ENCODE data around the gene MAN2A2. TPM values are rescaled to one million over a fixed set of nuclear protein-coding genes. Genes with fewer than 3 reads are reported as not detected.
A peak's percentile ranks its signal among the peaks of the same experiment; 100 is the strongest.

MAN2A2 gene
- total and polyA plus RNA-seq, 3 experiments from 2014 or later, result 10.8 to 92.7 (median 90.7) TPM

DNA sequence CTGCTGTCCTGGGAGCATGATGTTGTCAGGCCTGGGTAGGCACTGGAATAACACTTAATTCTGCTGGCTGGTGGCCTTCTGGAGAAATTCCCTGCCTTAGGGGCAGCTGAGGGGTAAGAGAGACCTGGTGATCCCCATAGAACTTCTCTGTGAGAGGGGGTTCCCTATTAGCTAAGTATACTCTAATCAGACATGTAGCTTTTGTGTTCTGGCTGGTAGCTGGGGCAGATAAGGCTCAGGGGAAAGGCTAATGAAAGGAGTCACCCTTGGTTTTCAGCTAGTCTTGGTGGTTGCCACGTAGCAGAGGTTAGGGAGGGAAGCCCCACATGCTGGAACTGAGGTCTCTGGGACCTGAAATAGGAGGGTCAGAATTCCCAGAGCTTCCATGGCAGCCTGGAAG is 30.2 kb downstream of the MAN2A2 start:
- no peaks in the 10 kb centered on the region for H3K27me3 ChIP-seq (ENCODE audit: insufficient read depth, low read length, poor library complexity, severe bottlenecking)
- peaks cover 60% of the 10 kb centered on the region for H3K4me1 ChIP-seq (ENCODE audit: insufficient read depth, low read length)
- peak overlapping the region in 7 of 8 donors; percentile 40 to 97 (median 79) for H3K27ac Mint-ChIP-seq
- H3K4me1 Mint-ChIP-seq, result peaks cover 46 to 61% (median 52%) of the 10 kb centered on the region in 3 donors
- no peak overlapping the region for H3K27ac ChIP-seq (ENCODE audit: low read depth, low read length)
- H3K9me3 ChIP-seq (ENCODE audit: low read length), result no peaks in the 10 kb centered on the region
- peak overlapping the region in 6 of 7 donors; percentile 29 to 88 (median 53) for H3K4me3 Mint-ChIP-seq
- H3K4me3 ChIP-seq (ENCODE audit: low read length), result no peak overlapping the region
- no peak for DNase-seq
- ChIA-PET POLR2A (interaction anchor here (1.2 to 5.9 kb wide), 2 partner anchors 31 to 932 kb away, joined by 5 to 63 read pairs; partner anchors contain the start of genes MAN2A2 and ZNF710), CTCF (interaction anchor here (0.9 to 9.8 kb wide), 20 partner anchors 9 to 702 kb away, joined by 3 to 251 read pairs (median 11); partner anchors contain the start of genes BLM, FES, MAN2A2 and RCCD1)
- H3K27me3 Mint-ChIP-seq, result no peaks in the 10 kb centered on the region
- H3K36me3 Mint-ChIP-seq, result peaks cover 0 to 29% (median 3%) of the 10 kb centered on the region in 3 donors
- H3K36me3 ChIP-seq (ENCODE audit: insufficient read depth, low read length), result no peaks in the 10 kb centered on the region
- H3K9me3 Mint-ChIP-seq, result no peaks in the 10 kb centered on the region

DNA sequence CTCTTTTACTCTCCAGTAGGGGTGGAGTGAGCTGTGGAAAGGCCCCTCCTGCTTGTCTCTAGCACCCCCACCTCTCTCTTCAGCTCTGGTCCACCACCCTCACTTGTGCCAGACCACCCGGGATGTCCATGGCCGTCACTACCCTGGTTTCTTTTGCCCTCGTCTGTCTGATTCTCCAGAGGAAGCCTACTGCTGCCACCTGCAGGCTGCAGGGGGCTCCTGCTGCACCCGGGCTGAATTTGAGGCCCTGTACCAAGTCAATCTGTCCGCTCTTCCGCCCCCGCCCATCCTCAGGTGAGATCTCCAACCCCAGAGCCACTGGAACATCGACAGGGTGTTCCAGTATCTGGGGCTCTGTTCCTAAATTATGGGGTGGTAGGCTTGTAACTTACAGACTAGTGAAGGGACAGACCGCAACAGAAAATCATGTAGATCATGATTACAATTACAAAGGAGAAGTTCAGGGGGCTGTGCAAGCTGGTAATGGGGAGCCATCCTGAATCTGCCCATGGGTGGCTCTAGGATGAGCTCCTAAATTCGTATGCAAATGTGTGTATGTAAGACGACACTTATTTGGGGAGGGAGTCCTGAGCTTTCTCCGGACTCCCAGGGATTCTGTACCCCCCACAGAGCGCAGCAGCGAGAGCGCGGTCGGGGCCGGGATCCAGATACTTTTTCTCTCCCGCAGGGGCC is 31.3 kb downstream of the MAN2A2 start:
- H3K36me3 ChIP-seq (ENCODE audit: insufficient read depth, low read length), result peaks cover 3% of the 10 kb centered on the region
- H3K27ac ChIP-seq (ENCODE audit: low read depth, low read length), result peak overlapping the region; percentile 53
- Mint-ChIP-seq H3K4me3 (peak overlapping the region; percentile 88 to 97 (median 89)), H3K27ac (peak overlapping the region; percentile 91 to 99 (median 96)), H3K9me3 (no peaks in the 10 kb centered on the region), H3K36me3 (peaks cover 0 to 34% (median 3%) of the 10 kb centered on the region in 3 donors), H3K27me3 (no peaks in the 10 kb centered on the region), H3K4me1 (peaks cover 41 to 59% (median 45%) of the 10 kb centered on the region in 3 donors)
- peaks cover 55% of the 10 kb centered on the region for H3K4me1 ChIP-seq (ENCODE audit: insufficient read depth, low read length)
- DNase-seq, result peak; percentile 75 to 89 (median 78)
- ChIA-PET POLR2A (interaction anchor here (0.5 to 2.5 kb wide), 9 partner anchors 9 to 547 kb away, joined by 3 to 25 read pairs (median 4); partner anchors contain the start of genes BLM, IQGAP1, MAN2A2 and RCCD1), CTCF (interaction anchor here (0.7 to 9.8 kb wide), 23 partner anchors 8 to 701 kb away, joined by 3 to 251 read pairs (median 6); partner anchors contain the start of genes CIB1, GDPGP1, MAN2A2 and RCCD1)
- H3K9me3 ChIP-seq (ENCODE audit: low read length), result no peaks in the 10 kb centered on the region
- no peaks in the 10 kb centered on the region for H3K27me3 ChIP-seq (ENCODE audit: insufficient read depth, low read length, poor library complexity, severe bottlenecking)
- H3K4me3 ChIP-seq (ENCODE audit: low read length), result peak overlapping the region; percentile 66

DNA sequence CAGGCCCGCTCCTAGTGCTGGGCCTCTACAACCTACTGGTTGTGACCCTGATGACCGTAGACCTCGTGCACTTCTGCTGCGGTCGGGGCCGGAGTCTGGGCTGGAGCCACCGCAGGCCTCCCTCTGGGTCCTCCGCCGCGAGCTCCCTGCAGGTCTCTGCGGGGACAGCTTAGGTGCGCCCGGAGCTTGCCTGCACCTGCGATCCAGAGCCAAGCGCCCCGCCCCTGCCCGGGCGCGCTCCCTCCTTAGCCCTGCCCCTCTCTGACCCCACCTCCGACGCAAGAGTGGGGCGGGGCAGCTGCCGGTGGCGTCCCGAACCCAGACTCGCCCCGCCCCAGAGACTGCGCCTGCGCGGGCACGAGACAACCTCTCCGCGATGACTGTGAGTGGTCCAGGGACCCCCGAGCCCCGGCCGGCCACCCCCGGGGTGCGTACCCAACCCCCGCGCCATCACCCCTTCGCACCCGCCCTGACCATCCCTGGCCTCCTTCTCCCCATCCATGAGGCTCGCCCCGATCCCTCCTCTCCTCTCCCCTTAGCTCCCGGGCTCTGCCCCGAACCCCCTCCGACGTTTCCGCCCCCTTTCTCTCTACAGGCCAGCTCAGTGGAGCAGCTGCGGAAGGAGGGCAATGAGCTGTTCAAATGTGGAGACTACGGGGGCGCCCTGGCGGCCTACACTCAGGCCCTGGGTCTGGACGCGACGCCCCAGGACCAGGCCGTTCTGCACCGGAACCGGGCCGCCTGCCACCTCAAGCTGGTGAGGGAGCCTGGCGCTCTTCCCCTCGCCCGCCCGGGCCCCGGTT is 32.0 kb downstream of the MAN2A2 start, which contains the start of gene UNC45A:
UNC45A (plus strand) TSS at position 337 of the 803 bp plus-strand sequence; CDS start at position 377, 40 bp downstream.
- peaks cover 0 to 37% (median 7%) of the 10 kb centered on the region in 3 donors for H3K36me3 Mint-ChIP-seq
- no peaks in the 10 kb centered on the region for H3K9me3 ChIP-seq (ENCODE audit: low read length)
- peaks cover 10% of the 10 kb centered on the region for H3K36me3 ChIP-seq (ENCODE audit: insufficient read depth, low read length)
- H3K4me1 Mint-ChIP-seq, result peaks cover 36 to 52% (median 38%) of the 10 kb centered on the region in 3 donors
- peak within 1 kb of the TSS; percentile 88 to 97 (median 89) for H3K4me3 Mint-ChIP-seq
- no peaks in the 10 kb centered on the region for H3K27me3 Mint-ChIP-seq
- H3K4me3 ChIP-seq (ENCODE audit: low read length), result peak within 1 kb of the TSS; percentile 66
- H3K27ac ChIP-seq (ENCODE audit: low read depth, low read length), result peak within 1 kb of the TSS; percentile 74
- H3K4me1 ChIP-seq (ENCODE audit: insufficient read depth, low read length), result peaks cover 53% of the 10 kb centered on the region
- peak; percentile 93 to 96 (median 96) for DNase-seq
- no peaks in the 10 kb centered on the region for H3K27me3 ChIP-seq (ENCODE audit: insufficient read depth, low read length, poor library complexity, severe bottlenecking)
- ChIA-PET POLR2A (interaction anchor here (0.5 to 2.5 kb wide), 11 partner anchors 9 to 547 kb away, joined by 3 to 25 read pairs (median 4); partner anchors contain the start of genes BLM, IQGAP1, MAN2A2 and RCCD1), CTCF (interaction anchor here (0.7 to 9.8 kb wide), 19 partner anchors 7 to 702 kb away, joined by 3 to 251 read pairs (median 5); partner anchors contain the start of genes CIB1, GDPGP1, MAN2A2 and RCCD1)
- H3K27ac Mint-ChIP-seq, result peak within 1 kb of the TSS; percentile 91 to 99 (median 96)
- no peaks in the 10 kb centered on the region for H3K9me3 Mint-ChIP-seq

DNA sequence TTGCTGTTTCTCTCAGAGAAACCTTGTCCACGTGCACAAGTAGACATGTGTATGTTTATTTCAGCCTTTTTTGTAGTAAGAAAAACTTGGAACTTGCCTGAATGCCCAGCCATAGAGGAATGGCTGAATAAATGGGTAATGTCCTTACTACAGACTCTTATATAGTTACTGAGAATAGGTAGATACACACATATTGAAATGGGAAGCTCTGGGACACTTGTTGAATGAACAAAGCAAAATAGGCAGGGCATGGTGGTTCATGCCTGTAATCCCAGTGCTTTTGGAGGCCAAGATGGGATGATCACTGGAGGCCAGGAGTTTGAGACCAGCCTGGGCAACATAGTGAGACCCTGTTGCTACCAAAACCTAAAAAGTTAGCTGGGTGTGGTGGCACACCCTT is 33.7 kb downstream of the MAN2A2 start:
- no peaks in the 10 kb centered on the region for H3K27me3 ChIP-seq (ENCODE audit: insufficient read depth, low read length, poor library complexity, severe bottlenecking)
- H3K27ac Mint-ChIP-seq, result peak overlapping the region in 3 of 8 donors; percentile 77 to 99 (median 97)
- ChIA-PET POLR2A (no interaction called here), CTCF (interaction anchor here (1.0 to 9.8 kb wide), 2 partner anchors 10 to 18 kb away, joined by 3 to 158 read pairs; partner anchors contain the start of gene RCCD1)
- peaks cover 22 to 36% (median 24%) of the 10 kb centered on the region in 3 donors for H3K4me1 Mint-ChIP-seq
- H3K4me3 ChIP-seq (ENCODE audit: low read length), result no peak overlapping the region
- H3K9me3 ChIP-seq (ENCODE audit: low read length), result no peaks in the 10 kb centered on the region
- no peaks in the 10 kb centered on the region for H3K9me3 Mint-ChIP-seq
- H3K36me3 ChIP-seq (ENCODE audit: insufficient read depth, low read length), result peaks cover 22% of the 10 kb centered on the region
- DNase-seq, result no peak
- peak overlapping the region; percentile 88 to 97 (median 89) for H3K4me3 Mint-ChIP-seq
- H3K36me3 Mint-ChIP-seq, result peaks cover 0 to 48% (median 9%) of the 10 kb centered on the region in 3 donors
- peaks cover 39% of the 10 kb centered on the region for H3K4me1 ChIP-seq (ENCODE audit: insufficient read depth, low read length)
- no peaks in the 10 kb centered on the region for H3K27me3 Mint-ChIP-seq
- no peak overlapping the region for H3K27ac ChIP-seq (ENCODE audit: low read depth, low read length)

DNA sequence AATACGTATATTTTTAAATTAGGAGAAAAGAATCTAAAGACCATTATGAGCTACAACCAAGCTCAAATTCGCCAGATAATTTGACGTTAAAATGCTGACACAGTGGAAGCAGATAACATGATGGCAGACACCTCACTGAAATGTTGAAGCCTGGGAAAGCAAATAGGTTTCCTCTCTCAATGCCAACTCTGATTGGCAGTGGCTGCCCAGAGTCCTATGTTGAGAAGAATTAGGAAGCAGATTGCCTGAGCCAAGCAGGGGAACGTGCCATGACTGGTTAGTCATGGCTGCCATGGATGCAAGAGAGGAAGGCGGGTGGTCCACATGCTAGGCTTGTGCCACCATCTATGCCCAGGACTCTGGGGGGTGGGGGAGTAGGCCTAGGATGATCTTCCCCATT is 35.2 kb downstream of the MAN2A2 start:
- H3K9me3 Mint-ChIP-seq, result no peaks in the 10 kb centered on the region
- H3K4me1 ChIP-seq (ENCODE audit: insufficient read depth, low read length), result peaks cover 31% of the 10 kb centered on the region
- H3K4me1 Mint-ChIP-seq, result peaks cover 18 to 30% (median 19%) of the 10 kb centered on the region in 3 donors
- no peaks in the 10 kb centered on the region for H3K9me3 ChIP-seq (ENCODE audit: low read length)
- no peak overlapping the region for H3K4me3 Mint-ChIP-seq
- no peak for DNase-seq
- H3K36me3 ChIP-seq (ENCODE audit: insufficient read depth, low read length), result peaks cover 35% of the 10 kb centered on the region
- H3K27me3 ChIP-seq (ENCODE audit: insufficient read depth, low read length, poor library complexity, severe bottlenecking), result no peaks in the 10 kb centered on the region
- H3K36me3 Mint-ChIP-seq, result peaks cover 0 to 61% (median 9%) of the 10 kb centered on the region in 3 donors
- no peak overlapping the region for H3K27ac ChIP-seq (ENCODE audit: low read depth, low read length)
- ChIA-PET POLR2A (no interaction called here), CTCF (interaction anchor here (9.8 kb wide), 1 partner anchor 17 kb away, joined by 158 read pairs; the partner anchor contains the start of gene RCCD1)
- no peaks in the 10 kb centered on the region for H3K27me3 Mint-ChIP-seq
- H3K27ac Mint-ChIP-seq, result no peak overlapping the region
- no peak overlapping the region for H3K4me3 ChIP-seq (ENCODE audit: low read length)

DNA sequence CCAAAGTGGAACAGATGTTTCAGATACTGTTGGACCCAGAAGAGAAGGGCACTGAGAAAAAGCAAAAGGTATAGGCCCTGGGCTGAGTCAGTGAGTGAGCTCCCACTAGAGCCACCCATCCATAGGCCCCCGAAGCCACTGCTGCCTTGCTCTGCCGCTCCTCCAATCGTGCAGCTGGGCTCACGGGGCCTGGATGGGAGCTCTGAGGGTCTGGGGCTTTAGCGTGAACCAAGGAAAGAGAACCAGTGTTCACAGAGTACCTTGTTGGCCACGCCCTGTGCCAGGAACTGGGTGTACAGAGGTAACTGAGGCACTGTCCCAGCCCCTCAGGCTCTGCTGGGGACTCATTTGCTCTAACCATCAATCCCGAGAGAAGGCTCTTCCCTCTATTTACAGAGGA is 36.7 kb downstream of the MAN2A2 start:
- POLR2A ChIA-PET, result no interaction called here

DNA sequence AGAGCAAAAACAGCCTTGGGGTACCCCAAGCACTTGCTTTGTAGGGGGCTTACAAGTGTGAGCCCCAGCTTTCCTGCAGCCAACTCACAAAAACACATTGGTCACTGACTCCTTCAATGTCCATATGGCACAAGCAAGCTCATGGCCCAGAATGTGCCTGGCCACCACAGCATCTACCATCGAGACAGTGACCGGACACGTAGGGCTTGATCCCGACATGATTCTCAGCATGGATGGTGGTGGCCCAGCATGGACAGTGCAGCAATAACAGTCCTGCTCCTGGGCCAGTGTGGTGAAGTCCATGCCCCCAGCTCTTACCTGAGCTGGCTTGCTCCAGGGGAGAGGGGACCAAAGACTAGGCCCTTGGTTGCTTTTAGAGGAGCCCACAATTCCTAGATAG is 37.9 kb downstream of the MAN2A2 start:
- H3K4me1 Mint-ChIP-seq, result peaks cover 9% of the 10 kb centered on the region in 3 donors
- H3K4me1 ChIP-seq (ENCODE audit: insufficient read depth, low read length), result peaks cover 9% of the 10 kb centered on the region
- H3K36me3 Mint-ChIP-seq, result peaks cover 0 to 77% (median 9%) of the 10 kb centered on the region in 3 donors
- no peak overlapping the region for H3K4me3 ChIP-seq (ENCODE audit: low read length)
- H3K9me3 Mint-ChIP-seq, result no peaks in the 10 kb centered on the region
- POLR2A ChIA-PET, result no interaction called here
- H3K27ac ChIP-seq (ENCODE audit: low read depth, low read length), result no peak overlapping the region
- peaks cover 51% of the 10 kb centered on the region for H3K36me3 ChIP-seq (ENCODE audit: insufficient read depth, low read length)
- H3K27me3 Mint-ChIP-seq, result no peaks in the 10 kb centered on the region
- no peaks in the 10 kb centered on the region for H3K9me3 ChIP-seq (ENCODE audit: low read length)
- H3K27me3 ChIP-seq (ENCODE audit: insufficient read depth, low read length, poor library complexity, severe bottlenecking), result no peaks in the 10 kb centered on the region
- no peak overlapping the region for H3K27ac Mint-ChIP-seq
- no peak for DNase-seq
- H3K4me3 Mint-ChIP-seq, result peak overlapping the region in 1 of 7 donors; percentile 69
- CTCF ChIA-PET, result interaction anchor here (1.7 to 4.7 kb wide), 3 partner anchors 8 to 21 kb away, joined by 4 to 40 read pairs (median 19); partner anchors contain the start of genes HDDC3 and UNC45A

More for the DNA sequence above, 36.7 kb downstream of the MAN2A2 start:
- H3K4me1 ChIP-seq (ENCODE audit: insufficient read depth, low read length), result peaks cover 16% of the 10 kb centered on the region
- H3K27me3 ChIP-seq (ENCODE audit: insufficient read depth, low read length, poor library complexity, severe bottlenecking), result no peaks in the 10 kb centered on the region
- Mint-ChIP-seq H3K4me1 (peaks cover 11 to 20% (median 12%) of the 10 kb centered on the region in 3 donors), H3K27me3 (no peaks in the 10 kb centered on the region), H3K27ac (no peak overlapping the region), H3K9me3 (no peaks in the 10 kb centered on the region), H3K36me3 (peaks cover 0 to 74% (median 9%) of the 10 kb centered on the region in 3 donors), H3K4me3 (no peak overlapping the region)
- no peak for DNase-seq
- no peak overlapping the region for H3K27ac ChIP-seq (ENCODE audit: low read depth, low read length)
- H3K36me3 ChIP-seq (ENCODE audit: insufficient read depth, low read length), result peaks cover 47% of the 10 kb centered on the region
- no peaks in the 10 kb centered on the region for H3K9me3 ChIP-seq (ENCODE audit: low read length)
- no peak overlapping the region for H3K4me3 ChIP-seq (ENCODE audit: low read length)
- CTCF ChIA-PET, result interaction anchor here (1.3 to 1.7 kb wide), 3 partner anchors 14 to 93 kb away, joined by 3 to 4 read pairs (median 4); no protein-coding TSS in a partner anchor
